Fibroblast of gingiva (primary cell): ENCODE measurements around the gene MAP3K10.

ENCODE experiments used
- DNase-seq: peaks from one replicate; pipeline ENCODE4 v3.0.0-alpha.2; 2011; ENCODE audit warnings: low read depth

MAP3K10 gene

DNA sequence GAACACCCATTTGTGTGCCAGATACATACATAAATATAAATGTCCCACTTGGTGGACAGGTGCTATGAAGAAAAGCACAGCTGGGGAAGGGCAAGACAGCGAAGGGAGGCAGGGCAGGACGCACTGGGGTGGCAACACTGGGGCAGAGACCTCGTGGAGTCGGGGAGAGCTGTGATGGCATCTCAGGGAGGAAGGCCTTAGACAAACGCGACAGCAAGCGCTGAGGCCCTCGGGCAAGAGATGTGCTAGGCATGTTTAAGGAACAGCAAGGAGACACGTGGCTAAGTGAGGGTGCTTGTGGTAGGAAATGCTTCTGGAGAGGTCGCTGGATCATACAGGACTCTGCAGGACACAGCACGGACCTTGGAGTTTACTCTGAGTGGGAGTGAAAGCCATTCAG lies 58.6 kb downstream of the MAP3K10 start:
- no peak for DNase-seq

DNA sequence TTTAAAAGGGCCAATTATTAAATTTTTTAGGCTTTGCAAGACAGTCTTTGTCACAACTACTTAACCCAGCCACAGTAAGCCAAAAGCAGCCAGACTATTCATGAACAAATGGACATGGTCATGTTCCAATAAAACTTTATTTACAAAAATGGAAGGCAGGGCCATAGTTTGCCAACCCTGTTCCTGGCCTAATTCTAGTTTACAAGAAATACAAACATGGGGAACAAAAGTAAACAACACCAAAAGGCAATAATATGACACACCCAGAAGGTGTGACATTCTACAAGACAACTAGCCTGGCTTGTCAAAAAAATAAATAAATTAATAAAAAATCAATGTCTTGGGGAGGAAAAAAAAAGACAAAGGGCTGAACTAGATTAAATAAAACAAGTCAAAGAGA lies 60.0 kb downstream of the MAP3K10 start:
- no peak for DNase-seq

DNA sequence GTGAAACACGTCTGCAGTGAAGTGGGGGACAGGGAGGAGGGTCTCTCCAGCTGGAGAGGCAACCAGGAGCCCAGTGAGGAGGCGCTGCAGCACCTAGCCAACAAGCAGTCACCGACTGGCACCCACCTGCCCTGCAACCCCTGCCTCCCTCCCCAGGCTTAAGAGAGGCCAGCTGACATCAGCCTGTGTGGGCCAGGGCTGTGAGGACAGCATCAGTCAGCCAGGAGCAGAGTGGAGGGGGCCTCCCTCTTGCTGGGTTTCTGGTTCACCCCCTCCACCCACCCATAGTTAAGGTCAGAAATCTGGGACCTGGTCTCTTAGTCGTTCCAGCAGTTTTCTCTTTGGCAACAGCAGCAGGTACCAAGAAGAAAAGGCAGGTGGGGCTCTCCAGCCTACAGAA lies 60.8 kb downstream of the MAP3K10 start:
- no peak for DNase-seq

DNA sequence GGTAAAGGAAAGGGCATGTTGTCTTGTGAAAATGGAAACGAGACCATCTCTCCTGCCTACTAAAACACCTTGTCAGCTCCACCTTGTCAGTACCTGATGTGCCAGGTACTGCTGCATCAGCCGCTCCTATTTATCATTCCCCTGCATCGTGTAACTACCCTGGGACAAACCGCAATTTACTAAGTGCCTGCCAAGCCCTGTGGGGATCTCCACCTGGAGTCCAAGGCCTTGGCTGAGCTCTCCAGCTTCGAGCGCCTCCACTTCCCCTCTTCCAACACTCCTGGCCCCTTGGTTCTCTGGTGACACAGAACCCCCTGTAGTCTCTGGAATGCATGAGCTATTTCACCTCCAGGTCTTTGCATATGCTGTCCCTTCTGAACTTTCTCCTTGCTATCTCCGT lies 61.2 kb downstream of the MAP3K10 start:
- no peak for DNase-seq

DNA sequence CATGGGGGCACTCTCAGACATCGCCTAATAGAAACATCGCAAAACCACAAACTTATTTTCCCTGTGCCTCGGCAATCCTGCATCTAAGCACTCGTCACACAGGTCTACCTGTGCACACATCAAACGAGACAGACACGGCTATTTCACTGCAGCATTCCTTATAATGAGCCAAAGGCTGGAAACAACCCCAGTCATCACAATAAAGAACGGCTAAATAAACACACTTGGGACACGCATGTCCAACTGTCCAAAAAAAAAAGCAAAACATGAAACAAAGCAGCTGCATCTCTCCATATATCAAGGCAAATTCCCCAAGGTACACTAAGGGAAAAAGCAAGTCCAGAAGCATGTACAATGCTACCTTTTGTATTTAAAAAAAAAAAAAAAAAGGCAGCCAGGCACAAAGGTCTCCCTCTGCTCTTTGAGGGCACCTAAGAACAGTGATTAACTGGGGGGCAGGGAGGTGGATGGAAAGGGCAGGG lies 62.4 kb downstream of the MAP3K10 start:
- DNase-seq: no peak

DNA sequence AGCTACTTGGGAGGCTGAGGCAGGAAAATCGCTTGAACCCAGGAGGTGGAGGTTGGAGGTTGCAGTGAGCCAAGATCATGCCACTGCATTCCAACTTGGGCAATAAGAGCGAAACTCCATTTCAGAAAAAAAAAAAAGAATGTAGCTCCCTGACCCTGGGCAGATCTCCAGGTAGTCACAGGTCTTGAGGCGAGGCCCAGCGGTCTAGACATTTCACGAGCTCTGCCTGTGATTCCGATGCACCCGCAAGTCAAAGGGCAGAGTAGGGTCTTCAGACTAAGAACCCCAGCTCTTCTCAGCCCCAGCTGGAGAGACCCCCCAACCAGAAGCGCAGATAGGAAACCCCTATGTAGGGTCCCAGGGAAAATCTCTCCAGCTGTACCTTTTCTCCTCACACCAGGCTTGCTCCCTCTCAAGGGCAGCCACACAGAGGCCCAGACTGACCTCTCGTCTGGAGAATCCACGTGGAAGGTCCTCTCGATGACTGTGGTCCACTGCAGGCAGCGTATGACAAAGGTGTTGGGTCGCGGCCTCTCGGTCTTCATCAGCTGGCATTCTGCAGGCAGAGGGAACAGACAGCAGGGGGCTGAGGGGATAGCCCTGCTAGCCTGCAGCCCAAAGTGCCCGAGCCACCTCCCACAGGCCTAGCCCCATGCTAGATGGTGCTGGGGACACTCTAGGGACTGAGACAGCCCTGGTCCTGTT lies 63.6 kb downstream of the MAP3K10 start:
- no peak for DNase-seq

DNA sequence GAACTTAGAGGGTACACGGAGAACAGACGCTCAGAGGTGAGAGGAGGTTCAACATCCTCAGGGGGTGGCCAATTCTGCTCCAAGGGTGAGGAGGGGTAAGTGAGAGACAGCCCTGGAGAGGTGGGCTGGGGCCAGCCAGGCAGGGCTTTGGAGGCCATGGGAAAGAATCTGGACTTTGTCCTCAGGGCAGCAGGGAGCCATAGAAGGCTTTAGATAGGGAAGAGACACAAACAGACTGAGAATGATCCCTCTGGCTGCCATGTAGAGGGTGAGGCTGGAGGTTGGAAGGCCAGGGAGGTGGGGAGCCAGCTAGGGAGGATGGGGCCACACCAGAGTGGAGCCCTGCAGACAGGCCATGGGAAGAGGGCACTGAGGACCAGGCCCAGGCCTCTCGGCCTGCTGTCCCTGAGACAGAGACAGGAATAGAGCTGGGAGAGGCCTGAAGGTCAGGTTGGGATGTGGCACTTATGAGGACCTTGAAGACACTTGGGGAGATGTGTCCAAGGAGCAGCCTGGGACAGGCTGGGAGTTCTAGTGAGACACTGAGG lies 64.5 kb downstream of the MAP3K10 start:
- no peak for DNase-seq

DNA sequence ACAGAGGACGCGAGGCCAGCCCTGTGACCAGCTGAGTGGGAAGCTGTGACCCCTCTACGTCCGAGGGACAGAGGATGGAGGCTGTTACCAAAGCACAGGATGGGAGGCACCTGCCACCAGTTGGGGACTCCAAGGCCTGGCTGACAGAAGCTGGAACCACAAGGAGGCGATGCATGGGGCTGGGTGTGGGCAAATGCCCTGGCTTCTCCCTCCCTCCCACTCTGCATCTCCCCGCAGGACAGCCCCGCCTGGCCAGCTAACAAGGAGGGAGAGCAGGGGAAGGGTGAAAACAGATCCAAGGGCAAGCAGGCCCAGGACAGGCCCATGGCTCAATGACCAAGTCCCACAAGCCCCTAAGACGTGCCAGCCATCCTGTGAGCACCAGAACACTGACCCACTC lies 65.3 kb downstream of the MAP3K10 start:
- no peak for DNase-seq

DNA sequence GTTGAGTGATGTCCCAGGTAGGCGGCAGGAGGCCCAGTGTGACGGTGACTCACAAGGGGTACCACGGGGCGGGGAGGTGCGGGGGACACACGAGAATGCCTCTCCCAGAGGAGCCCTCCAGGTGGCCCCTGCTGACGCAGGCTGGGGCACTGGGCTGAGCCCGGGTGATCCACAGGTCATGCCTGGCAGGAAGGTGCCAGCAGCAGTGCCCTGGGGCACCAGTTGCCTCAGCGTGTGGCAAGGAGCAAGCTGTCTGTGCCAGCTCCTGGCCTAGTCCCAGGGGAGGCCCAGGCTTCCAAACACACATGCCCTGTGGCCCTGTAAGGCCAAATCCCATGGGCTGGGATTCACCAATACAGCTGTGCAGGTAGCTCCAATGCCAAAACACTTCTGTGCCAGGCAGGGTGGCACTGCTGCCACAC lies 65.9 kb downstream of the MAP3K10 start:
- peak; percentile 42 for DNase-seq

DNA sequence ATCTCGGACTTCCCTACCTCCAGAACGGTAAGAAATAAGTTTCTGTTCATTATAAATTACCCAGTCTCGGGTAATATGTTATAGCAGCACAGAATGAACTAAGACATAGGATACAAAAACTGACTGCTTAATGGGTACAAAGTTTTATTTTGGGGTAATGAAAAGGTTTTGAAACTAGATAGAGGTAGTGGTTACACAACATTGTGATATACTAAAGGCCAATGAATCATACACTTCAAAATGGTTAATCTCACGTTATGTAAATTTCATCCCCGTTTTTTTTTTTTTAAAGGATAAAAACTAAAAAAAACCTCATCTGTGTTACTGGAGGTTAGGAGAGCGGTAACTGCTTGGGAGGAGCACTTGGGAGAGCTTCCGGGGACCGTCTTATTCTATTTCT lies 70.4 kb downstream of the MAP3K10 start:
- no peak for DNase-seq

DNA sequence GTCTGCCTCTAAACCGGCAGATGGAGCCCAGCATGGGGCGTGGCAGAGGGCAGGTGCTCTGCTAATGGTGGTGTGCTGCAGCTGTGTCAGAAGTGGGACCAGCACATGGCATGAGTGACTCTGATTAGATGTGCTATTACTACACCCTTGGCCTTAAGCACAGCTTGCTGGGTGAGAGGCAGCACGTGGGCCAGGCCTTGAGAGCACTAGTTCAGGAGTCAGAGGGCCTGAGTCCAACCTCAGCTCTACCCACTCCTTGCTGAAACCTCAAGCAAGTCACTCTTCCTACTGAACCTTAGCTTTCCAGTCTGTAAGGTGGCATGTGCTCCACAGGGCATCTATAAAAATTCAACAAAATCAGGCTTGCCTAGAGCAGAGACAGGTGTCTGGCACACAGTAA lies 71.2 kb downstream of the MAP3K10 start:
- no peak for DNase-seq

DNA sequence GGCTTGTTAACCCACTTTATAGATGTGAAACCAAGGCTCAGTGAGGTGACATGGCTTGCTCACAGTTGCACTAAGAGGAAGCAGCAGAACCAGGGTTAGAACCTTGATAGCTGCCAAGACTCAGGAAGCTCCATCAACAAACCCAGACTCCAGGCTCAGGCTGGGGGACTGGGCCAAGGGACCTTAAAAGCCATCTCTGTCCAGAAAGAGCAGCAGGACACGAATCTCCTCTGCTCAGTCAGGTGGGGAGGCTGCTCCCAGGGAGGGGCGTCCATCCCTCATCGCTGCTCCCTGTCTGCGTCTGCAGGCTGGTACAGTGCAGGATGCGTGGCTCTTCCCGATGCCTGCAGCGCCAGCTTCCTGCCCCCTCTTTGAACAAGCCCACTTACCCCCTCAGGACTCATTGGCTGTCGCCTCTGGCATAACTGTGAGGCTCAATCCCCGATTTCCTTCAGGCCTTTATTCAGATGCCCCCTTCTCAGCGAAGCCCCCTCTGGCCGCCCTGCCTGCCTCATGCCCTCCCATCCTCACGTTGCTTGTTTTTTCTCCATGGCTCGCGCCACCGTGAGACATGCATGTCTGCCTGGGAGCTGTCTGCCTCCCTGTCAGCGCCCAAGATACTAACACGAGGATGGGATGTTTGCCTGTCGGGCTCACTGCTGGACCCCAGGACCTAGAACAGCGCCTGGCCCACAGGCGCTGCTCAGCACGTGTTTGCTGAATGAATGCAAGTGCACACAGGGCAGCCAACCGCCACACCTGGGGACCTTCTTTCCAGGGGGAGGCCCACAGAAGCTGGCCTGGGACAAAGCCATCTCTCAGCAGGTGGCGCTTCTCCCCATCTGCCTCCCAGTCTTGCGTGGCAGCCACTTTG lies 72.5 kb downstream of the MAP3K10 start:
- DNase-seq: no peak

DNA sequence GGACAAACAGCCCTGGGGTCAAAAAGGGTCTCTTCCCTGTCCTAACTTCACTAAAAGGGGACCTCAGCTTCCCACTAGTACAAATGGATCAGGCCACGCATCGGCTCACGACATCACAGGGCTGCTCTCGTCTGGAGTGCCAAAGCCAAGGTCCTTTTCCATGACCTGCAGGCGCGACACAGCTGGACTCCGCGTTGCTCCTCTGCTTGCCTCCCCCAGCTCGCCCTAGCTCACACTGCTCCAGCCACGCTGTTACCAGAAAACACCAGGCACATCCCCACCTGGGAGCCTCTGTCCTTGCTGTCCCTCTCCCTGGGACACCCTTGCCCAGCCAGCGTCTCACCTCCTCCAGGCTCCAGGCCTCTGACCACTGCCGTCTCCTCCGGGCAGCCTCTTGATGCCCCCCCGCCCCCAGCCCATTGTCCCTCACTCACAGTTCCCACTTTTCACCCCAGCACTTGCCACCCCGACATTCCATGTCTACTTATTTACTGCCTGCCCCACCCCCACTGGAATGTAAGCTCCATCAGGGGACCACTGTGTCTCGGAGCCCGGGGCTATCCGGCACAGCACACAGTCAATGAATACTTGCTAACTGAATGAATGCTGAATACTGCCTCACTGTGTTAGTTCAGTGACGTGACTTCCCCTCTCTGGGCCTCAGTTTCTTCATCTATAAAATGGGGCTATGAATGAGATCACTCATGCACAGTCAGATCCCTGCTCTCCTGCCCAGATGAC lies 73.3 kb downstream of the MAP3K10 start:
- DNase-seq: no peak
